H1 (cell line): ENCODE results near the gene HNRNPAB. TPM values are rescaled to one million over a fixed set of nuclear protein-coding genes. Genes with fewer than 3 reads are reported as not detected.
A peak's percentile ranks its signal among the peaks of the same experiment; 100 is the strongest.

Experiments
- CREB1 ChIP-seq: IDR thresholded peaks from 2 replicates; pipeline ENCODE4 v1.6.1; 2012; ENCODE audit warnings: inconsistent platforms
- E2F6 ChIP-seq: IDR thresholded peaks from 2 replicates; pipeline ENCODE4 v1.6.1; 2012; ENCODE audit warnings: inconsistent platforms
- EP300 ChIP-seq, 2 experiments: IDR thresholded peaks; 1 replicate in 1 of 2; 2 replicates in 1 of 2; pipeline ENCODE4 v1.6.1; 2011 to 2012; ENCODE audit warnings: low read depth in 2 of 2, low read length in 2 of 2, mild to moderate bottlenecking in 2 of 2, borderline replicate concordance in 1 of 2, inconsistent platforms in 1 of 2, moderate library complexity in 1 of 2
- FOSL1 ChIP-seq: IDR thresholded peaks from 2 replicates; pipeline ENCODE4 v1.6.1; 2011; ENCODE audit warnings: mild to moderate bottlenecking, low read depth, low read length, moderate library complexity; ENCODE audit not compliant: insufficient read depth
- GTF2F1 ChIP-seq: IDR thresholded peaks from 2 replicates; pipeline ENCODE4 v1.6.1; 2012; ENCODE audit warnings: low read depth, low read length, improper control_type of control experiment, borderline replicate concordance
- KDM5A ChIP-seq: fragments of 200-600 bp; IDR thresholded peaks from 2 replicates; pipeline ENCODE4 v1.7.1; 2012; ENCODE audit warnings: mild to moderate bottlenecking, low read length, inconsistent platforms, mixed read lengths
- MAX ChIP-seq: IDR thresholded peaks from 2 replicates; pipeline ENCODE4 v1.6.1; 2012; ENCODE audit warnings: inconsistent platforms
- NANOG ChIP-seq: IDR thresholded peaks from 2 replicates; pipeline ENCODE4 v1.6.1; 2011; ENCODE audit warnings: low read length, low read depth, mild to moderate bottlenecking, inconsistent platforms; ENCODE audit not compliant: insufficient read depth, poor library complexity, severe bottlenecking
- NRF1 ChIP-seq: IDR thresholded peaks from 2 replicates; pipeline ENCODE4 v1.6.1; 2011; ENCODE audit warnings: mild to moderate bottlenecking, low read depth, low read length, improper control_type of control experiment
- PHF8 ChIP-seq: fragments of 200-600 bp; sonication (generic); conservative IDR thresholded peaks from 2 replicates; pipeline ENCODE4 v1.7.1; 2012; ENCODE audit warnings: low read depth, mild to moderate bottlenecking, inconsistent platforms, low read length, moderate library complexity
- POLR2AphosphoS5 ChIP-seq: IDR thresholded peaks from 2 replicates; pipeline ENCODE4 v1.6.1; 2011; ENCODE audit warnings: low read depth, low read length
- RBBP5 ChIP-seq: IDR thresholded peaks from 2 replicates; pipeline ENCODE4 v1.7.1; 2012; ENCODE audit warnings: low read depth, mild to moderate bottlenecking, inconsistent platforms, low read length, moderate library complexity, borderline replicate concordance
- RFX5 ChIP-seq: IDR thresholded peaks from 2 replicates; pipeline ENCODE4 v1.6.1; 2011; ENCODE audit warnings: low read depth, low read length, improper control_type of control experiment, borderline replicate concordance
- SAP30 ChIP-seq: fragments of 300-600 bp; sonication (generic); IDR thresholded peaks from 2 replicates; pipeline ENCODE4 v1.7.1; 2012; ENCODE audit warnings: low read length, moderate library complexity, mild to moderate bottlenecking, inconsistent platforms; ENCODE audit not compliant: insufficient read depth, insufficient replicate concordance
- SIX5 ChIP-seq: IDR thresholded peaks from 2 replicates; pipeline ENCODE4 v1.6.1; 2011; ENCODE audit warnings: mild to moderate bottlenecking, low read depth, low read length
- SP2 ChIP-seq: IDR thresholded peaks from 2 replicates; pipeline ENCODE4 v1.6.1; 2012; ENCODE audit warnings: mild to moderate bottlenecking, low read length, inconsistent platforms
- SP4 ChIP-seq: IDR thresholded peaks from 2 replicates; pipeline ENCODE4 v1.6.1; 2012; ENCODE audit warnings: low read length, inconsistent platforms
- SRF ChIP-seq: IDR thresholded peaks from 2 replicates; pipeline ENCODE4 v1.6.1; 2011; ENCODE audit warnings: mild to moderate bottlenecking, low read depth, low read length, moderate library complexity
- TAF1 ChIP-seq: IDR thresholded peaks from 2 replicates; pipeline ENCODE4 v1.6.1; 2011; ENCODE audit warnings: mild to moderate bottlenecking, low read depth, low read length
- TBP ChIP-seq: IDR thresholded peaks from 2 replicates; pipeline ENCODE4 v1.6.1; 2011; ENCODE audit warnings: low read depth, low read length, improper control_type of control experiment
- polyA plus RNA-seq, 7 experiments: library from polyadenylated mRNA; depleted of rRNA in 3 of 7; stranded (reverse) in 5 of 7; unstranded in 2 of 7; fragments of >200 nt in 5 of 7; fragments of 200-250 nt in 2 of 7; gene quantifications; 1 replicate in 5 of 7; 2 replicates in 1 of 7; 4 replicates in 1 of 7; pipeline versions ENCODE4 v1.2.1 to v1.2.3, GENCODE V29; 2011 to 2013; ENCODE audit warnings: missing spikeins in 2 of 7, mixed read lengths in 2 of 7
- total RNA-seq: library from RNA; stranded (reverse); fragmentation: NEBNext Ultra II Directional; extraction: Animal tissue kit (Norgen Biotek cat#: 25700); gene quantifications from 2 replicates; pipeline ENCODE4 v1.2.1, GENCODE V29; 2021

Gene HNRNPAB
- total and polyA plus RNA-seq, 2 of the 8 experiments (the other 6 are each of a cell fraction or from before 2014, with no cell fraction given), result 373 to 563 TPM

GRCh38 chr5:178204182-178204934 lies at the start of gene HNRNPAB (continued):
- TF ChIP-seq SRF (no peak), E2F6 (peak; percentile 84), RFX5 (no peak), POLR2AphosphoS5 (peak; percentile 100), TBP (peak; percentile 98), CREB1 (peak; percentile 64; the same call in 1 of the 2 replicates), NANOG (no peak), EP300 (IDR thresholded peaks at IDR 0.05; ENCODE audit: borderline replicate concordance in 1 of 2, low read depth in 2 of 2, low read length in 2 of 2) (0 out of 3 replicates have a peak, but pooled peaks of 1 of the 2 experiments have one; percentile 8), SAP30 (no peak), PHF8 (peak; percentile 98), FOSL1 (0 out of 2 replicates have a peak, but pooled peaks have one; percentile 46), SP4 (peak; percentile 32; the same call in 1 of the 2 replicates), NRF1 (peak; percentile 13; the same call in 1 of the 2 replicates), GTF2F1 (peak; percentile 87), TAF1 (peak; percentile 99), MAX (peak; percentile 95), SP2 (peak; percentile 60), RBBP5 (peak; percentile 88), SIX5 (no peak), KDM5A (no peak)
